ENCODE results near the gene HEXD.
"Not testable (repeated sequence)": the region's sequence is repeated elsewhere in the genome, so short reads cannot be mapped to it uniquely, and the experiment has no call there.

The HEXD gene

DNA sequence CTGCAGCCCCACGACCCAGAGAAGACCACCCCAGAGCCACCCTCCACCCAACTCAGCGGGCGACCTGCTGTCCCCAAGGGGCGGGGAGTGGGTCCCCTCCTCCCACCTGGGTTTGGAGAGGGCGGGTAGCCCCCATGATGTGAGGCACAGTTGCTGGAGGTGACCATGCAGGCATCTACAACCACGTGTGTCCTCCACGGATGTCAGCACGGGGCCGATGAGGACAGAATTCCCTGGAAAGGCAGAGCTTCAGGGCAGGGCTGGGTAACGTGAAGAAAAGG, 39.5 kb upstream of the HEXD start:
- TF ChIP-seq, protein P1, sequence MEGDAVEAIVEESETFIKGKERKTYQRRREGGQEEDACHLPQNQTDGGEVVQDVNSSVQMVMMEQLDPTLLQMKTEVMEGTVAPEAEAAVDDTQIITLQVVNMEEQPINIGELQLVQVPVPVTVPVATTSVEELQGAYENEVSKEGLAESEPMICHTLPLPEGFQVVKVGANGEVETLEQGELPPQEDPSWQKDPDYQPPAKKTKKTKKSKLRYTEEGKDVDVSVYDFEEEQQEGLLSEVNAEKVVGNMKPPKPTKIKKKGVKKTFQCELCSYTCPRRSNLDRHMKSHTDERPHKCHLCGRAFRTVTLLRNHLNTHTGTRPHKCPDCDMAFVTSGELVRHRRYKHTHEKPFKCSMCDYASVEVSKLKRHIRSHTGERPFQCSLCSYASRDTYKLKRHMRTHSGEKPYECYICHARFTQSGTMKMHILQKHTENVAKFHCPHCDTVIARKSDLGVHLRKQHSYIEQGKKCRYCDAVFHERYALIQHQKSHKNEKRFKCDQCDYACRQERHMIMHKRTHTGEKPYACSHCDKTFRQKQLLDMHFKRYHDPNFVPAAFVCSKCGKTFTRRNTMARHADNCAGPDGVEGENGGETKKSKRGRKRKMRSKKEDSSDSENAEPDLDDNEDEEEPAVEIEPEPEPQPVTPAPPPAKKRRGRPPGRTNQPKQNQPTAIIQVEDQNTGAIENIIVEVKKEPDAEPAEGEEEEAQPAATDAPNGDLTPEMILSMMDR (IDR thresholded peaks at IDR 0.05) = no peak
- no peak for DNase-seq (ENCODE audit: low spot score)
- no peak overlapping the region for H3K4me3 ChIP-seq
- no peak overlapping the region for H3K27ac ChIP-seq

DNA sequence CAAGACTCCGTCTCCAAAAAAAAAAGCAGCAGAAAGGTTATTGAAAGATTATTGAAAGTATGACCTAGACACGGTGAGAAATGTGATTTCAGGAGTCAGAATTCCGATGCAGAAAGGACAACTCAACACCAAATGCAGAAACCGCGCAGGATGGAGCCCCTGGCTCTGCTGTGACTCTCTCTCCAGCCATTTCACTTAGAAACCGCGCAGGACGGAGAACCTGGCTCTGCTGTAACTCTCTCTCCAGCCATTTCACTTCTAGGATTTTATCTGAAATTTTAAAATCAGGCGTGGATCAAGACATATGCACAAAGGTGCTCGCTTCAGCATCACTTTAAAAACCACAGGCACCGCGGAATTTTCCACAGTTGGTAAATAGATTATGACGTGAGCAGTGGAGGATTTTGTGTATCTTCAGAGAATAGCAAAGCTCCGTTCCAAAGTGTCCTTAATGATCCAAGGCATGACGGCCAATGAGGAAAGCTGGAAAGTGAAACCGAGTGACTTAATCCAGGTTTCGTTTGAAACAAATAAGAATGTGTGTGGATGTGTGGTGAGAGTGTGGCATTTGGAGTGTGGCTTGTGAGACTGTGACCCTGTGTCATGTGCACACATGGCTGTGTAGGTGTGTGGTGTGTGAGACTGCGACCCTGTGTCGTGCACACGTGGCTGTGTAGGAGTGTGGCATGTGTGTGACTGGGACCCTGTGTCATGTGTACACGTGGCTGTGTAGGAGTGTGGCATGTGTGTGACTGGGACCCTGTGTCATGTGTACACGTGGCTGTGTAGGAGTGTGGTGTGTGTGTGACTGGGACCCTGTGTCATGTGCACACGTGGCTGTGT, 37.1 kb upstream of the HEXD start:
- DNase-seq (ENCODE audit: low spot score) = no peak
- H3K4me3 ChIP-seq = no peak overlapping the region

DNA sequence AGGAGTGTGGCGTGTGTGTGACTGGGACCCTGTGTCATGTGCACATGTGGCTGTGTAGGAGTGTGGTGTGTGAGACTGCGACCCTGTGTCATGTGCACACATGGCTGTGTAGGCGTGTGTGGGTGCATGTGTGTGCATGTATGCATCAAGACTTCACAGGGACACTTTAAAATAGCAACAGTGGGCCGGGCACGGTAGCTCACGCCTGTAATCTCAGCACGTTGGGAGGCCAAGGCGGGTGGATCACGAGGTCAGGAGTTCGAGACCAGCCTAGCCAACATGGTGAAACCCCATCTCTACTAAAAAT, 36.5 kb upstream of the HEXD start:
- H3K27ac ChIP-seq; DNase-seq (ENCODE audit: low spot score); H3K4me3 ChIP-seq: not testable (repeated sequence)

More for the DNA sequence above, 37.1 kb upstream of the HEXD start:
- H3K27ac ChIP-seq = no peak overlapping the region
- TF ChIP-seq, protein P1 (IDR thresholded peaks at IDR 0.05) = no peak

DNA sequence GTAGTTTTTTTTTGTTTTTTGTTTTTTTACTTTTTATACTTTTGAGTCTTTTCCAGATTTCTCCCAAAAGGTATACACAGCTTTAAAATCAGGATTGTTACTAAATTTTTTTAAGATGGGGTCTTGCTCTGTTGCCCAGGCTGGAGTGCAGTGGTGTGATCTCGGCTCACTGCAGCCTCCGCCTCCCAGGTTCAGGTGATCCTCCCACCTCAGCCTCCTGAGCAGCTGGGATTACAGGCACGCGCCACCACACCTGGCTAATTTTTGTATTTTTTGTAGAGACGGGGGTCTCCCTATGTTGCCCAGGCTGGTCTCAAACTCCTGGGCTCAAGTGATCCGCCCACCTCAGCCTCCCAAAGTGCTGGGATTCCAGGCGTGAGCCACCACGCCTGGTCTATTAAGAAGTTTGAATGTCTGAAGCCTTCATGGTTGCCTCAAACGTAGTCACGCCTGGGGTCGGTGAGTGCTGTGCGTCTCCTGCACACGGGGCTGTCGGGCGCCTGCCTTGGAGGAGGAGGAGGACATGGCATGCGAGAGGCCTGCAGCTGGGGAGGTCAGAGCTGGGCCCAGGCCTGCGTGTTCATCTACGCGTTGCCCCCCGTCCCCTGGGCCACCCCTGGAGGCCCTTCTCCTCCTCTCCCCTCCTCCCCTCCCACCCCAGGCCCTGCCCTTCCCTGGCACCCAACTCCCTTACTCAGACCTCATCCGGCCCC, 35.8 kb upstream of the HEXD start:
- H3K27ac ChIP-seq; H3K4me3 ChIP-seq; DNase-seq (ENCODE audit: low spot score): not testable (repeated sequence)

DNA sequence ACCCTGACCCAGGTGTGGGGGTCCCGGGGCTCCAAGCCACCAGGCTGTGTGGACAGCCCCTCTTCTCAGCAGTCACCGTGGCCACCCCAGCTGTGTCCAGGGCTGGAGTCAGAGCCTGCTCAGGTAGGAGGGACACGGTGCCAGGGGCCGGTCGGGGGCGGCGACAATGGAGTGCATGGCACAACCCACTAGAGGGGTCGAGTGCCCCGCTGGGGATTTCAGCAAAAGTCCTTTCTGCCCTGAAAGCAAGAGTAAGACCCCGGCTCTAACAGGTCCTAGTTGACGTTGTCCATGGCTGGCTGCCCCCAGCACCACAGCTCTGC, 35.3 kb upstream of the HEXD start:
- no peak for DNase-seq (ENCODE audit: low spot score)
- H3K4me3 ChIP-seq = no peak overlapping the region
- H3K27ac ChIP-seq = no peak overlapping the region
- TF ChIP-seq, protein P1 (IDR thresholded peaks at IDR 0.05) = no peak

DNA sequence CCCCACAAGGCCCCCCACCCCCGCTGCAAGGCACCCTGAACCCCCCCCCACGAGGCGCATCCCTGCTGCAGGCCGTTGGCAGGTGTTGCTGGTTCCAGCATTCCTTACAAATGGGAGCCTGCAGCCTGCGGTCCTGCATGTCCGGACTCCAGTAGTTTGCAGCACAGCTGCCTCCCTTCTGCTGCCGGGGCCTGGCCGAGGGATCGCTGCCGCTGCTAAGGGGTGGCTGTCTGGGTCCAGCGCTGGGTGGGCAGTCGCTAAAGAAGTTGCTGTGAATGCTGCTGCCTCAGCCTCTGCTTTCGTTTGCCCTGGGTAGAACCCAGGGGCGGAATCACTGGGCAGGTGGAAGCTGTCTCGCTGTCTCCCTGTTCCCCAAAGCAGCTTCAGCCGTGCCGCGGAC, 34.7 kb upstream of the HEXD start:
- DNase-seq (ENCODE audit: low spot score) = no peak
- TF ChIP-seq, protein P1 (IDR thresholded peaks at IDR 0.05) = no peak
- H3K27ac ChIP-seq = no peak overlapping the region

DNA sequence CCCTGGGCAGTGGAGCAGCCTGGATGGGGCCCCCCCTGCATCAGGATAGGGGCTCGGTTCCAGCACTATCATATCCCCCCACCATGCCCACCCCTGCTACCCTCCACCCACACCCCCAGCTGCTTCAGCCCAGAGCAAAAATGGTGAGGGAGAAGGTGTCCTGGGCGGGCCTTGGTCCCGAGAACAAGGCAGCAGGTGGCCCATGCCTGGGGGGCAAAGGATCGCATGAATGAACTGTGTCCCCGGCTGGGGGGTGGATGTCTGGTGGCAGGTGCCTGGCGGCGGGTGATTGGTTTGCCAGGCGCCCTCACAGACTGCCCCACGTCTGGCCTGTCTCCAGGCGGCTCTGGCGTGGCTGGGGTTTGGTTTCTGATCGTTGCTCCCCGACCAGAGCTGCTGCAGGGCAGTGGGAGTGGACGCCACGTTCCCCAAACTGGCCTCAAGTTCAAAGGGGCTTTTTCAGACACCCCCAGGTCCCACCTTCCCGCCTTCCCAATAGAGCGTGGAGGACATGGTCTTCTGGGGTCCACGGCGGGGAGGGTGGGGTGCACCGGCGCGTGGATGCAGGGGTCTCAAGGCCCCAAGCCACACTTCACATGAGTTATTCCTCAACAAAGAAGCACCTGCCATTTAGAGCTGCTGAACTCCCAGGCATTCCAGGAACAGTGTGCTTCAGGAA, 34.0 kb upstream of the HEXD start:
- no peak for DNase-seq (ENCODE audit: low spot score)
- TF ChIP-seq, protein P1 (IDR thresholded peaks at IDR 0.05) = no peak
- no peak overlapping the region for H3K4me3 ChIP-seq
- H3K27ac ChIP-seq = no peak overlapping the region

More for the DNA sequence above, 34.7 kb upstream of the HEXD start:
- H3K4me3 ChIP-seq = no peak overlapping the region

Data from coronary artery (tissue), 2 donors.